HUDEP-2 (cell line): ENCODE results near the gene CA12.
A peak's percentile ranks its signal among the peaks of the same experiment; 100 is the strongest.
"Not testable (repeated sequence)": the region's sequence is repeated elsewhere in the genome, so short reads cannot be mapped to it uniquely, and the experiment has no call there.

Experiments used
- DNase-seq, 76 experiments: peaks; one replicate each; lab custom pipeline; 2025; ENCODE audit not compliant: unreplicated experiment in 76 of 76; lab: John Stamatoyannopoulos, UW

The CA12 gene

GRCh38 chr15:63381301-63382204 is at the start of gene CA12:
TSS of gene CA12 (minus strand) at chr15:63381846. CDS start at chr15:63381720, 126 bp downstream.
- no peak for DNase-seq

GRCh38 chr15:63430766-63431451 is 49.3 kb upstream of the CA12 start:
- no peak for DNase-seq

GRCh38 chr15:63426552-63426951 is 44.9 kb upstream of the CA12 start:
- no peak for DNase-seq

GRCh38 chr15:63425426-63425985 is 43.9 kb upstream of the CA12 start:
- DNase-seq: no peak

GRCh38 chr15:63422891-63423590 is 41.4 kb upstream of the CA12 start:
- no peak for DNase-seq

- DNase-seq: no peak
Observed at GRCh38 chr15:63421433-63421832, 39.8 kb upstream of the CA12 start.

- peak in 9 of 76 experiments; percentile 2 to 22 (median 6) for DNase-seq
Observed at GRCh38 chr15:63420333-63420747, 38.7 kb upstream of the CA12 start.

GRCh38 chr15:63418811-63419210 is 37.2 kb upstream of the CA12 start:
- DNase-seq: no peak

GRCh38 chr15:63417721-63418120 is 36.1 kb upstream of the CA12 start:
- no peak for DNase-seq

- not testable (repeated sequence) for DNase-seq
Observed at GRCh38 chr15:63417274-63417673, 35.6 kb upstream of the CA12 start.

- DNase-seq: no peak
Observed at GRCh38 chr15:63414474-63415120, 33.0 kb upstream of the CA12 start.

GRCh38 chr15:63412551-63412950 is 30.9 kb upstream of the CA12 start:
- DNase-seq: no peak

GRCh38 chr15:63411866-63412265 is 30.2 kb upstream of the CA12 start:
- DNase-seq: no peak

- no peak for DNase-seq
Observed at GRCh38 chr15:63409179-63409578, 27.5 kb upstream of the CA12 start.

GRCh38 chr15:63408524-63408923 is 26.9 kb upstream of the CA12 start:
- no peak for DNase-seq

GRCh38 chr15:63407612-63408011 is 26.0 kb upstream of the CA12 start:
- DNase-seq: no peak

- no peak for DNase-seq
Observed at GRCh38 chr15:63405683-63406390, 24.2 kb upstream of the CA12 start.

GRCh38 chr15:63405159-63405558 is 23.5 kb upstream of the CA12 start:
- no peak for DNase-seq

GRCh38 chr15:63403254-63403945 is 21.8 kb upstream of the CA12 start:
- no peak for DNase-seq
